Measurements from ENCODE around the gene IQGAP2.

Gene IQGAP2

DNA sequence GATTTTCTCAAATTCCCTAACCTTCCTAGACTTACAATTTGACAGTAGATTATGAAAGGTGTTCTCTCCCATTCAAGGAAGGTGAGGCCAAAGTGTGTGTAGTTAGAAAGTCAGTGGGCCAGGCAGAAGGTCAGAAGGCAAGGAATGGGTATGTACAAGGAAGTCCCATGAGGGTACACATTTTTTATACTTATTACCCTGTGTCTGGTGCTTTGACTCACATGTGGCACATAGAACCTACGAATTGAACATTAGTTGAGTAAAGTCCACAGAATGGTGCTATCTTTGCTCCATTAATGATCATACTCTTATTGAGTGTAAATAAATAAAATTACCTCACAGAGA lies 55.4 kb downstream of the IQGAP2 start:
- H3K4me3 ChIP-seq (ENCODE audit: low read depth, low read length) = no peak overlapping the region
- TF ChIP-seq, protein P1, sequence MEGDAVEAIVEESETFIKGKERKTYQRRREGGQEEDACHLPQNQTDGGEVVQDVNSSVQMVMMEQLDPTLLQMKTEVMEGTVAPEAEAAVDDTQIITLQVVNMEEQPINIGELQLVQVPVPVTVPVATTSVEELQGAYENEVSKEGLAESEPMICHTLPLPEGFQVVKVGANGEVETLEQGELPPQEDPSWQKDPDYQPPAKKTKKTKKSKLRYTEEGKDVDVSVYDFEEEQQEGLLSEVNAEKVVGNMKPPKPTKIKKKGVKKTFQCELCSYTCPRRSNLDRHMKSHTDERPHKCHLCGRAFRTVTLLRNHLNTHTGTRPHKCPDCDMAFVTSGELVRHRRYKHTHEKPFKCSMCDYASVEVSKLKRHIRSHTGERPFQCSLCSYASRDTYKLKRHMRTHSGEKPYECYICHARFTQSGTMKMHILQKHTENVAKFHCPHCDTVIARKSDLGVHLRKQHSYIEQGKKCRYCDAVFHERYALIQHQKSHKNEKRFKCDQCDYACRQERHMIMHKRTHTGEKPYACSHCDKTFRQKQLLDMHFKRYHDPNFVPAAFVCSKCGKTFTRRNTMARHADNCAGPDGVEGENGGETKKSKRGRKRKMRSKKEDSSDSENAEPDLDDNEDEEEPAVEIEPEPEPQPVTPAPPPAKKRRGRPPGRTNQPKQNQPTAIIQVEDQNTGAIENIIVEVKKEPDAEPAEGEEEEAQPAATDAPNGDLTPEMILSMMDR (IDR thresholded peaks at IDR 0.05; ENCODE audit: borderline replicate concordance, insufficient read depth, low read depth, low read length) = no peak

- no peak overlapping the region for H3K4me3 ChIP-seq (ENCODE audit: low read depth, low read length)
- TF ChIP-seq, protein P1 (IDR thresholded peaks at IDR 0.05; ENCODE audit: borderline replicate concordance, insufficient read depth, low read depth, low read length) = no peak
Measured at GRCh38 chr5:76460104-76460503, 57.0 kb downstream of the IQGAP2 start.

- TF ChIP-seq, protein P1 (IDR thresholded peaks at IDR 0.05; ENCODE audit: borderline replicate concordance, insufficient read depth, low read depth, low read length) = no peak
Measured at GRCh38 chr5:76462097-76462667, 59.1 kb downstream of the IQGAP2 start.

GRCh38 chr5:76467216-76467615 lies 64.1 kb downstream of the IQGAP2 start:
- TF ChIP-seq, protein P1 (IDR thresholded peaks at IDR 0.05; ENCODE audit: borderline replicate concordance, insufficient read depth, low read depth, low read length) = no peak
- H3K4me3 ChIP-seq (ENCODE audit: low read depth, low read length) = no peak overlapping the region

More at GRCh38 chr5:76462097-76462667, 59.1 kb downstream of the IQGAP2 start:
- H3K4me3 ChIP-seq (ENCODE audit: low read depth, low read length) = no peak overlapping the region

DNA sequence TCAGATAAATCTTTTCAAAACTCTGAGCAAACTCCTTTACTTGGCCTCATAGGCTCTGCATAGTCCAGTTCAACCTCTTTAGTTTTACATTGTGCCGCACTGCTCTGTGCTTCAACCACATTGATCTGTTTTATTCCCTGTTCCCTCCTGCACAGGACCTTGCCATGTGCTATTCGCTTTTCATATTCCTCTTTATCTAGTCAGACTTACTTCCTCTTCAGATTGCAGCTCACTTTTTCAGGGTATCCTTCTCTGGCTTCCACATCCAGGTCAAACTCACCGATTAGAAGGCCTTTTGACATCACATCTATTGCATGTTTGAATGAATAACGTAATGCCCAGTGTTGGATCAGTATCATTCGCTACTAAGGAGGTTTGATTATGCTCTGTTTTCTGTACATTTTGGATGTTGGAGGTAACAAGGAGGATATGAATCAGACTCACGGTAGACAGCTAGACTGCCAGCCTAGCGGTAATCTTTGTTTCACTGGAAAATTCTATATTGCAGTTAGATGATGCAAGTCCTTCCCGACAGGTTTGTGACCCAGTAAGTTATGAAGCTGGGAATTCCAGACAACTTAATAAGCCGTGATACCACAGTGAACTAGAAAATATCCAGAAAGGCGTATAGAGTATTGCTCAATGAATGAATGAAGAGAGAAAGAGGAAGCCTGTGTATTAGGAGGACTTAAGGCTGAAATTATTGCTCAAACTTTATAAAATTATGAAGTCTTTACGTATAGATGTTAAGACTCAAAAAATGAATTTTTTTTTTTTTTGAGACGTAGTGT lies 65.7 kb downstream of the IQGAP2 start:
- H3K4me3 ChIP-seq (ENCODE audit: low read depth, low read length) = no peak overlapping the region
- TF ChIP-seq, protein P1 (IDR thresholded peaks at IDR 0.05; ENCODE audit: borderline replicate concordance, insufficient read depth, low read depth, low read length) = no peak

DNA sequence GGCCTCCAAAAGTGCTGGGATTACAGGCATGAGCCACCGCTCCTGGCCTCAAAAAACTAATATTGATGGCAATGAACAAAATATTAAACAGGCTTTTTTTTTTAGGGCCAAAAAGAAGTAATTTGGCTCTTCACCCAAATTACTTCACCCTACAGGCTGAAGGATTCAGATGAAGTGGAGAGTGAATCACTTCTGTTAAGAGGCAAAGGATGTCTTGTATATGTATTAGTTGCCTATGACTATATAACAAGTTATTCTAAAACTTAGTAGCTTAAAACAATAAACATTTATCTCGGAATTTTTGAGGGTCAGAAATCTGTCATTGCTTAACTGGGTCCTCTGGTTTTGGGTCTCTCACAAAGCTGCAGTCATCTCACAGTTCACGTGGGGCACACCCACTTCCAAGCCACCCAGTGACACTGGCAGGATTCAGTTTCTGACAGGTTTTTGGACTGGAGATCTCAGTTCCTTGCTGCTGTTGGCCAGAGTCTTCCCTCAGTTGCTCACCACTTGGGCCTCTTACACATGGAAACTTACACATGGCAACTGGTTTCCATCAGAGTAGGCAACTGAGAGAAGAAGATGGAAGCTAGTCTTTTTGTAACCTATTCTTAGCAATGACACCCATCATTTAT lies 66.7 kb downstream of the IQGAP2 start:
- TF ChIP-seq, protein P1 (IDR thresholded peaks at IDR 0.05; ENCODE audit: borderline replicate concordance, insufficient read depth, low read depth, low read length) = no peak
- H3K4me3 ChIP-seq (ENCODE audit: low read depth, low read length) = no peak overlapping the region

Data from GM12875 (cell line).